HCT116 (cell line): ENCODE data around the gene TGFBRAP1. TPM values are rescaled to one million over a fixed set of nuclear protein-coding genes. Genes with fewer than 3 reads are reported as not detected.

Experiments used
- ATAC-seq: fragments of 200-7000 bp; cut with Tn5 transposase; 2 replicates; pipeline ENCODE4 v1.9.1; 2020; ENCODE audit warnings: mild to moderate bottlenecking, moderate library complexity
- BruUV-seq: library from RNA; stranded (reverse); fragments of 400-500 nt; replicated peaks from 2 replicates; lab custom pipeline; 2021; lab: Mats Ljungman, UMichigan
- CTCF ChIA-PET: fragments of 300-600 bp; sonication (Branson Sonifier 250); formaldehyde crosslinking; loops from one replicate; lab custom pipeline; 2021; ENCODE audit warnings: antibody characterized with exemption; lab: Charles Lee
- POLR2A ChIA-PET: fragments of 300-600, 350-600 bp; sonication (Branson Sonifier 250); formaldehyde crosslinking; loops from one replicate; lab custom pipeline; 2021; ENCODE audit warnings: antibody characterized with exemption; lab: Charles Lee
- RAD21 ChIA-PET, 2 experiments: fragments of 300-600 bp; sonication (Branson Sonifier 250); formaldehyde crosslinking; loops; one replicate each; lab custom pipeline; 2023; ENCODE audit warnings: low total read pairs in 2 of 2; ENCODE audit not compliant: uncharacterized antibody in 2 of 2, unreplicated experiment in 2 of 2, low non-redundant PET in 1 of 2; lab: Charles Lee
- DNase-seq: peaks from one replicate; pipeline ENCODE4 v3.0.0-alpha.2; 2010; ENCODE audit warnings: low read depth, low spot score
- H2AFZ ChIP-seq: fragments of 200-600 bp; shearing (Covaris generic), sonication (generic); 2 replicates; pipeline ENCODE4 v1.6.1; 2017; ENCODE audit warnings: low read depth, mixed run types, mixed read lengths, antibody characterized with exemption, low read length; ENCODE audit not compliant: poor library complexity, severe bottlenecking
- H3K27ac ChIP-seq: 2 replicates; pipeline ENCODE4 v1.5.1; 2012; ENCODE audit warnings: low read depth, low read length
- H3K27me3 ChIP-seq: fragments of 200-600 bp; sonication (generic); 2 replicates; pipeline ENCODE4 v1.6.1; 2016; ENCODE audit warnings: mixed run types, low read length, mixed read lengths; ENCODE audit not compliant: insufficient read depth
- H3K36me3 ChIP-seq, 2 experiments: fragments of 200-500 bp in 1 of 2; fragments of 200-600 bp in 1 of 2; sonication (Bioruptor generic) in 1 of 2; sonication (generic) in 1 of 2; 2 replicates each; pipeline versions ENCODE4 v1.5.1 to v1.6.1; 2014 to 2016; ENCODE audit warnings: low read length in 2 of 2, inconsistent platforms in 1 of 2, mixed read lengths in 1 of 2, mixed run types in 1 of 2; ENCODE audit not compliant: insufficient read depth in 2 of 2, control insufficient read depth in 1 of 2
- H3K4me1 ChIP-seq, 2 experiments: fragments of 200-600 bp in 1 of 2; sonication (generic) in 1 of 2; 2 replicates each; pipeline versions ENCODE4 v1.5.1 to v1.6.1; 2012 to 2017; ENCODE audit warnings: low read length in 2 of 2, inconsistent platforms in 1 of 2, mild to moderate bottlenecking in 1 of 2, mixed read lengths in 1 of 2, mixed run types in 1 of 2, moderate library complexity in 1 of 2; ENCODE audit not compliant: insufficient read depth in 2 of 2, control insufficient read depth in 1 of 2
- H3K4me2 ChIP-seq: fragments of 200-600 bp; sonication (generic); 2 replicates; pipeline ENCODE4 v1.6.1; 2017; ENCODE audit warnings: mixed run types, low read length, mixed read lengths
- H3K4me3 ChIP-seq, 2 experiments: fragments of 200-600 bp in 1 of 2; sonication (generic) in 1 of 2; replicated peaks in 1 of 2; 2 replicates each; pipeline ENCODE4 v1.5.1; 2011 to 2016; ENCODE audit warnings: low read length in 2 of 2, control low read depth in 1 of 2, low read depth in 1 of 2, mild to moderate bottlenecking in 1 of 2, mixed read lengths in 1 of 2, mixed run types in 1 of 2
- H3K79me2 ChIP-seq: fragments of 200-600 bp; sonication (generic); 2 replicates; pipeline ENCODE4 v1.6.1; 2017; ENCODE audit warnings: mild to moderate bottlenecking, mixed run types, low read length, moderate library complexity, mixed read lengths; ENCODE audit not compliant: insufficient read depth
- H3K9ac ChIP-seq: fragments of 200-600 bp; sonication (generic); 2 replicates; pipeline ENCODE4 v1.6.1; 2016; ENCODE audit warnings: low read length, mixed read lengths
- H3K9me2 ChIP-seq: fragments of 200-600 bp; sonication (generic), shearing (Covaris generic); 2 replicates; pipeline ENCODE4 v1.6.1; 2017; ENCODE audit warnings: mixed run types, mild to moderate bottlenecking, moderate library complexity; ENCODE audit not compliant: insufficient read depth
- H3K9me3 ChIP-seq, 2 experiments: fragments of 200-500 bp in 1 of 2; fragments of 200-600 bp in 1 of 2; sonication (Bioruptor generic) in 1 of 2; sonication (generic) in 1 of 2; 2 replicates each; pipeline ENCODE4 v1.6.1; 2014 to 2017; ENCODE audit warnings: low read length in 2 of 2, mixed read lengths in 2 of 2, inconsistent platforms in 1 of 2, low read depth in 1 of 2, mild to moderate bottlenecking in 1 of 2, mixed run types in 1 of 2, moderate library complexity in 1 of 2; ENCODE audit not compliant: control insufficient read depth in 1 of 2, insufficient read depth in 1 of 2
- H4K20me1 ChIP-seq: fragments of 200-600 bp; sonication (generic), shearing (Covaris generic); 2 replicates; pipeline ENCODE4 v1.6.1; 2017; ENCODE audit warnings: mixed run types, mild to moderate bottlenecking, moderate library complexity; ENCODE audit not compliant: insufficient read depth
- CBX3 ChIP-seq: IDR thresholded peaks from 2 replicates; pipeline ENCODE4 v1.6.1; 2012; ENCODE audit warnings: low read depth
- CEBPB ChIP-seq: IDR thresholded peaks from 2 replicates; pipeline ENCODE4 v1.6.1; 2012; ENCODE audit warnings: low read depth
- EGR1 ChIP-seq: IDR thresholded peaks from 2 replicates; pipeline ENCODE4 v1.6.1; 2012; ENCODE audit warnings: low read depth
- ELF1 ChIP-seq: IDR thresholded peaks from 2 replicates; pipeline ENCODE4 v1.6.1; 2012; ENCODE audit warnings: low read depth, borderline replicate concordance
- EZH2 ChIP-seq: fragments of 200-600 bp; sonication (generic); IDR thresholded peaks from 2 replicates; pipeline ENCODE4 v1.6.1; 2017; ENCODE audit warnings: antibody characterized with exemption, mixed run types
- EZH2phosphoT487 ChIP-seq: fragments of 200-600 bp; IDR thresholded peaks from 2 replicates; pipeline ENCODE4 v1.6.1; 2018; ENCODE audit warnings: antibody characterized with exemption, borderline replicate concordance
- JUND ChIP-seq: IDR thresholded peaks from 2 replicates; pipeline ENCODE4 v1.6.1; 2012
- POLR2A ChIP-seq: IDR thresholded peaks from 2 replicates; pipeline ENCODE4 v1.7.0; 2011; ENCODE audit warnings: borderline replicate concordance; ENCODE audit not compliant: insufficient read depth, insufficient read length; ENCODE audit errors: extremely low read depth
- POLR2AphosphoS5 ChIP-seq: IDR thresholded peaks from 2 replicates; pipeline ENCODE4 v1.6.1; 2011; ENCODE audit warnings: mild to moderate bottlenecking, low read depth, low read length, moderate library complexity
- SIN3A ChIP-seq: IDR thresholded peaks from 2 replicates; pipeline ENCODE4 v1.6.1; 2012; ENCODE audit warnings: low read depth
- SRF ChIP-seq: IDR thresholded peaks from 2 replicates; pipeline ENCODE4 v1.6.1; 2012; ENCODE audit warnings: low read depth
- YY1 ChIP-seq: IDR thresholded peaks from 2 replicates; pipeline ENCODE4 v1.6.1; 2011; ENCODE audit warnings: low read length, low read depth, moderate library complexity, mild to moderate bottlenecking; ENCODE audit not compliant: insufficient replicate concordance; ENCODE audit errors: extremely low read depth
- ZNF274 ChIP-seq: fragments of 200-500 bp; sonication (Bioruptor generic); IDR thresholded peaks from 2 replicates; pipeline ENCODE4 v1.6.1; 2014; ENCODE audit warnings: mild to moderate bottlenecking, low read depth, low read length, inconsistent platforms
- intact Hi-C: fragments of 100-400 bp; cut with micrococcal nuclease; formaldehyde crosslinking; loops from 2 replicates; pipeline ENCODE4 v1.10.0; 2022
- total RNA-seq: library from RNA; stranded (reverse); gene quantifications from one replicate; pipeline ENCODE4 v1.2.1, GENCODE V29; 2021; ENCODE audit not compliant: unreplicated experiment
- TF ChIP-seq, protein P1 (sequence below), 3 experiments: fragments of 200-600 bp in 1 of 3; sonication (generic) in 1 of 3; IDR thresholded peaks in 2 of 3; conservative IDR thresholded peaks in 1 of 3; 2 replicates each; pipeline ENCODE4 v1.5.1; 2012 to 2017; ENCODE audit warnings: low read depth in 2 of 3, low read length in 2 of 3, antibody characterized with exemption in 1 of 3, borderline replicate concordance in 1 of 3, control low read depth in 1 of 3, mild to moderate bottlenecking in 1 of 3, mixed read lengths in 1 of 3, mixed run types in 1 of 3, moderate library complexity in 1 of 3; ENCODE audit not compliant: insufficient read depth in 1 of 3
- TF ChIP-seq, protein P2 (sequence below): IDR thresholded peaks from 2 replicates; pipeline ENCODE4 v1.6.1; 2012
- TF ChIP-seq, protein P3 (sequence below): IDR thresholded peaks from 2 replicates; pipeline ENCODE4 v1.6.1; 2012; ENCODE audit warnings: low read depth
- TF ChIP-seq, protein P4 (sequence below): IDR thresholded peaks from 2 replicates; pipeline ENCODE4 v1.6.1; 2012

Gene TGFBRAP1
- total RNA-seq, 1 experiment from 2014 or later: 18.3 TPM

DNA sequence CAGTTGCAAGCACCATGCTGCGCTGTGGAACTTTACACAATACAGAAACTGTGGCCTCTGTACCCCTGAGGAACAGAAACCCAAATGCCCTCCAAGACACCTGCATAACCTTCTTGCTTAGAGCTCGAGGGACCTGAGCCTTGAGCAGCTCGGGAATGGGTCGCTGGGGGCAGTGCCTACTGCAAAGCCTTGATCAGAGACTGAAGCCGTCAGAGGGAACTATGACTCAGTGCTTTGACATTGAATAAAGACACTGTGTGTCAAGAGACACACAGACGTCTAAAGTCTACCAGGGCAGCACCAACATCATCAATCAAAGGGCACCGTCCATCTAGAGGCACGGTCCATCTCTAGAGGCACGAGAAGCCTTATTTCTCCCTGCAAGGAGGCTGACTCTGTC lies 57.4 kb downstream of the TGFBRAP1 start (continued):
- TF ChIP-seq, protein P1, sequence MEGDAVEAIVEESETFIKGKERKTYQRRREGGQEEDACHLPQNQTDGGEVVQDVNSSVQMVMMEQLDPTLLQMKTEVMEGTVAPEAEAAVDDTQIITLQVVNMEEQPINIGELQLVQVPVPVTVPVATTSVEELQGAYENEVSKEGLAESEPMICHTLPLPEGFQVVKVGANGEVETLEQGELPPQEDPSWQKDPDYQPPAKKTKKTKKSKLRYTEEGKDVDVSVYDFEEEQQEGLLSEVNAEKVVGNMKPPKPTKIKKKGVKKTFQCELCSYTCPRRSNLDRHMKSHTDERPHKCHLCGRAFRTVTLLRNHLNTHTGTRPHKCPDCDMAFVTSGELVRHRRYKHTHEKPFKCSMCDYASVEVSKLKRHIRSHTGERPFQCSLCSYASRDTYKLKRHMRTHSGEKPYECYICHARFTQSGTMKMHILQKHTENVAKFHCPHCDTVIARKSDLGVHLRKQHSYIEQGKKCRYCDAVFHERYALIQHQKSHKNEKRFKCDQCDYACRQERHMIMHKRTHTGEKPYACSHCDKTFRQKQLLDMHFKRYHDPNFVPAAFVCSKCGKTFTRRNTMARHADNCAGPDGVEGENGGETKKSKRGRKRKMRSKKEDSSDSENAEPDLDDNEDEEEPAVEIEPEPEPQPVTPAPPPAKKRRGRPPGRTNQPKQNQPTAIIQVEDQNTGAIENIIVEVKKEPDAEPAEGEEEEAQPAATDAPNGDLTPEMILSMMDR (IDR thresholded peaks at IDR 0.05 in 2 of 3, conservative IDR thresholded peaks at IDR 0.05 in 1 of 3; ENCODE audit: borderline replicate concordance in 1 of 3, insufficient read depth in 1 of 3, low read depth in 2 of 3, low read length in 2 of 3): no peak
- TF ChIP-seq CEBPB: no peak

DNA sequence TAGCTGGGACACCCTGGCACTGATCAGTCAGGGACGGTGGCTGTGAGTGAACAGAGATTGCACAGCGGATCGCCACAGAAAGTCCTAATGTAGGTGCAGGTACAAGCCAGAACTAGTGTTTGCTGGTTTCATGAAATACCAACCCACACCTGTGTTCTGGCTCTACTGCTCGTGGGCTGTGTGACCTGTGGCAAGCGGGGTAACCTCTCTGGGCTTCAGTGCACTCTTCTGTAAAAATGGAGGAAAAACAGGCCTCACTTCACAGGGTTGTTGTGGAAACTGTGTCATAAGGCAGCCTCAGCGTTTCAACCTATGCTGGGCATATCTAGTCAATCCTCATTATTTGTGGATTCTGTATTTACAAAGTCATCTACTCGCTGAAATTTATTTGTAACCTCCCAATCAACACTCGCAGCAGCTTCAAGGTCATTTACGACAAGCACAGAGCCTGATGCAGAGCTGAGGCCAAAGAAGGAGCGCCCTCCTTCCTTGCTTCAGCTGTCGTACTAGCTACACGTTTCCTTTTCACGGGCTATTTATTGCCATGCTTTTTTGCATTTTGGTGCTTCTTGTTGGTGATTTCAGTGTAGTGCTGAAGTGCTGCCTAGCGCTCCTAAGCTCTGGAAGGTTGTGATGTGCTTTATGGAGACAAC lies 58.0 kb downstream of the TGFBRAP1 start:
- no peak overlapping the region for H3K4me2 ChIP-seq
- DNase-seq (no peak), ATAC-seq (no peak)
- no peak overlapping the region for H3K4me3 ChIP-seq
- no peaks in the 10 kb centered on the region for H3K27me3 ChIP-seq
- CTCF ChIA-PET: interaction anchor here (0.6 kb wide), 1 partner anchor 33 kb away, joined by 5 read pairs; no protein-coding TSS in a partner anchor
- no peak for TF ChIP-seq CBX3
- no peak for TF ChIP-seq EGR1
- no peak for TF ChIP-seq POLR2AphosphoS5
- no peak for TF ChIP-seq JUND
- TF ChIP-seq EZH2phosphoT487: no peak
- TF ChIP-seq, protein P2, sequence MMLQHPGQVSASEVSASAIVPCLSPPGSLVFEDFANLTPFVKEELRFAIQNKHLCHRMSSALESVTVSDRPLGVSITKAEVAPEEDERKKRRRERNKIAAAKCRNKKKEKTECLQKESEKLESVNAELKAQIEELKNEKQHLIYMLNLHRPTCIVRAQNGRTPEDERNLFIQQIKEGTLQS: no peak
- TF ChIP-seq, protein P3, sequence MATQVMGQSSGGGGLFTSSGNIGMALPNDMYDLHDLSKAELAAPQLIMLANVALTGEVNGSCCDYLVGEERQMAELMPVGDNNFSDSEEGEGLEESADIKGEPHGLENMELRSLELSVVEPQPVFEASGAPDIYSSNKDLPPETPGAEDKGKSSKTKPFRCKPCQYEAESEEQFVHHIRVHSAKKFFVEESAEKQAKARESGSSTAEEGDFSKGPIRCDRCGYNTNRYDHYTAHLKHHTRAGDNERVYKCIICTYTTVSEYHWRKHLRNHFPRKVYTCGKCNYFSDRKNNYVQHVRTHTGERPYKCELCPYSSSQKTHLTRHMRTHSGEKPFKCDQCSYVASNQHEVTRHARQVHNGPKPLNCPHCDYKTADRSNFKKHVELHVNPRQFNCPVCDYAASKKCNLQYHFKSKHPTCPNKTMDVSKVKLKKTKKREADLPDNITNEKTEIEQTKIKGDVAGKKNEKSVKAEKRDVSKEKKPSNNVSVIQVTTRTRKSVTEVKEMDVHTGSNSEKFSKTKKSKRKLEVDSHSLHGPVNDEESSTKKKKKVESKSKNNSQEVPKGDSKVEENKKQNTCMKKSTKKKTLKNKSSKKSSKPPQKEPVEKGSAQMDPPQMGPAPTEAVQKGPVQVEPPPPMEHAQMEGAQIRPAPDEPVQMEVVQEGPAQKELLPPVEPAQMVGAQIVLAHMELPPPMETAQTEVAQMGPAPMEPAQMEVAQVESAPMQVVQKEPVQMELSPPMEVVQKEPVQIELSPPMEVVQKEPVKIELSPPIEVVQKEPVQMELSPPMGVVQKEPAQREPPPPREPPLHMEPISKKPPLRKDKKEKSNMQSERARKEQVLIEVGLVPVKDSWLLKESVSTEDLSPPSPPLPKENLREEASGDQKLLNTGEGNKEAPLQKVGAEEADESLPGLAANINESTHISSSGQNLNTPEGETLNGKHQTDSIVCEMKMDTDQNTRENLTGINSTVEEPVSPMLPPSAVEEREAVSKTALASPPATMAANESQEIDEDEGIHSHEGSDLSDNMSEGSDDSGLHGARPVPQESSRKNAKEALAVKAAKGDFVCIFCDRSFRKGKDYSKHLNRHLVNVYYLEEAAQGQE: no peak
- no peak for TF ChIP-seq SRF
- no peak for TF ChIP-seq YY1
- TF ChIP-seq ELF1: no peak
- TF ChIP-seq, protein P1 (IDR thresholded peaks at IDR 0.05 in 2 of 3, conservative IDR thresholded peaks at IDR 0.05 in 1 of 3; ENCODE audit: borderline replicate concordance in 1 of 3, insufficient read depth in 1 of 3, low read depth in 2 of 3, low read length in 2 of 3): no peak
- TF ChIP-seq SIN3A: no peak
- no peak for TF ChIP-seq EZH2
- TF ChIP-seq, protein P4, sequence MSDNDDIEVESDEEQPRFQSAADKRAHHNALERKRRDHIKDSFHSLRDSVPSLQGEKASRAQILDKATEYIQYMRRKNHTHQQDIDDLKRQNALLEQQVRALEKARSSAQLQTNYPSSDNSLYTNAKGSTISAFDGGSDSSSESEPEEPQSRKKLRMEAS: no peak
- no peak for TF ChIP-seq CEBPB
- TF ChIP-seq ZNF274: no peak
- TF ChIP-seq POLR2A: no peak
- intact Hi-C loops: no loop called here
- no peaks in the 10 kb centered on the region for H3K4me1 ChIP-seq
- H4K20me1 ChIP-seq: no peaks in the 10 kb centered on the region
- peaks cover 18 to 20% of the 10 kb centered on the region in 2 experiments; a peak in 3 of 4 replicates for H3K36me3 ChIP-seq
- RAD21 ChIA-PET: no interaction called here
- no peaks in the 10 kb centered on the region for H3K9me2 ChIP-seq
- no peaks in the 10 kb centered on the region for H3K9me3 ChIP-seq
- no TSS peak for BruUV-seq
- no peak overlapping the region for H3K27ac ChIP-seq
- H3K9ac ChIP-seq: no peak overlapping the region
- H3K79me2 ChIP-seq: no peaks in the 10 kb centered on the region
- H2AFZ ChIP-seq: no peak overlapping the region
- POLR2A ChIA-PET: no interaction called here
